Astrocyte (in vitro differentiated cells and primary cell): ENCODE results near the gene ALOX12. TPM values are rescaled to one million over a fixed set of nuclear protein-coding genes. Genes with fewer than 3 reads are reported as not detected.
"Not testable (repeated sequence)": the region's sequence is repeated elsewhere in the genome, so short reads cannot be mapped to it uniquely, and the experiment has no call there.

ENCODE experiments used
- DNase-seq: peaks from one replicate; pipeline ENCODE4 v3.0.0-alpha.2; 2010; ENCODE audit warnings: low read depth
- FAIRE-seq: peaks from 2 replicates; lab custom pipeline; 2011; peaks lifted over from hg19 to GRCh38; lab: Jason Lieb, UNC
- H2AFZ ChIP-seq: 2 replicates; pipeline ENCODE4 v1.6.0; 2012; ENCODE audit warnings: low read depth, low read length, inconsistent platforms
- H3K27ac ChIP-seq: 2 replicates; pipeline ENCODE4 v1.5.1; 2011; ENCODE audit warnings: low read depth, low read length, inconsistent platforms
- H3K27me3 ChIP-seq: 2 replicates; pipeline ENCODE4 v1.6.0; 2011; ENCODE audit warnings: low read length, inconsistent platforms; ENCODE audit not compliant: insufficient read depth
- H3K36me3 ChIP-seq: 2 replicates; pipeline ENCODE4 v1.5.1; 2011; ENCODE audit warnings: low read length, inconsistent platforms; ENCODE audit not compliant: insufficient read depth
- H3K4me1 ChIP-seq: 2 replicates; pipeline ENCODE4 v1.5.1; 2011; ENCODE audit warnings: low read length, inconsistent platforms; ENCODE audit not compliant: insufficient read depth
- H3K4me2 ChIP-seq: 2 replicates; pipeline ENCODE4 v1.6.0; 2012; ENCODE audit warnings: low read length, inconsistent platforms
- H3K4me3 ChIP-seq: 2 replicates; pipeline ENCODE4 v1.5.1; 2011; ENCODE audit warnings: low read depth, mild to moderate bottlenecking, low read length, inconsistent platforms; ENCODE audit not compliant: insufficient read depth
- H3K79me2 ChIP-seq: 2 replicates; pipeline ENCODE4 v1.6.0; 2012; ENCODE audit warnings: mild to moderate bottlenecking, low read length, inconsistent platforms; ENCODE audit not compliant: insufficient read depth
- H3K9ac ChIP-seq: 2 replicates; pipeline ENCODE4 v1.6.0; 2012; ENCODE audit warnings: mild to moderate bottlenecking, low read length, inconsistent platforms
- H3K9me3 ChIP-seq: 2 replicates; pipeline ENCODE4 v1.5.1; 2012; ENCODE audit warnings: low read depth, mild to moderate bottlenecking, low read length, inconsistent platforms; ENCODE audit not compliant: insufficient read depth
- H4K20me1 ChIP-seq: 2 replicates; pipeline ENCODE4 v1.6.0; 2012; ENCODE audit warnings: low read length, inconsistent platforms; ENCODE audit not compliant: insufficient read depth
- H3K27ac Mint-ChIP-seq: one replicate; pipeline ENCODE4 v1.8.0; 2021; ENCODE audit warnings: mild to moderate bottlenecking, mixed read lengths; ENCODE audit not compliant: unreplicated experiment
- H3K27me3 Mint-ChIP-seq: one replicate; pipeline ENCODE4 v1.8.0; 2021; ENCODE audit warnings: low read depth, mixed read lengths; ENCODE audit not compliant: unreplicated experiment
- H3K36me3 Mint-ChIP-seq: one replicate; pipeline ENCODE4 v1.8.0; 2021; ENCODE audit warnings: low read depth, mixed read lengths; ENCODE audit not compliant: unreplicated experiment
- H3K4me1 Mint-ChIP-seq: one replicate; pipeline ENCODE4 v1.8.0; 2021; ENCODE audit warnings: low read depth, mixed read lengths; ENCODE audit not compliant: unreplicated experiment
- H3K4me3 Mint-ChIP-seq: one replicate; pipeline ENCODE4 v1.8.0; 2021; ENCODE audit warnings: mild to moderate bottlenecking, moderate library complexity, mixed read lengths; ENCODE audit not compliant: unreplicated experiment
- H3K9me3 Mint-ChIP-seq: one replicate; pipeline ENCODE4 v1.8.0; 2021; ENCODE audit warnings: mild to moderate bottlenecking, mixed read lengths; ENCODE audit not compliant: unreplicated experiment
- CTCF ChIP-seq: IDR thresholded peaks from 2 replicates; pipeline ENCODE4 v1.5.1; 2011; ENCODE audit warnings: low read depth, mild to moderate bottlenecking, inconsistent platforms, low read length, moderate library complexity; ENCODE audit not compliant: insufficient read depth
- EZH2 ChIP-seq: IDR thresholded peaks from 2 replicates; pipeline ENCODE4 v1.6.1; 2012; ENCODE audit warnings: mild to moderate bottlenecking, low read length, inconsistent platforms; ENCODE audit not compliant: insufficient read depth
- total RNA-seq: library from RNA; stranded (reverse); gene quantifications from 2 replicates; pipeline ENCODE4 v1.2.1, GENCODE V29; 2021

Gene ALOX12
- total RNA-seq, 1 donor from 2014 or later: not detected

GRCh38 chr17:7045492-7046126 is 49.8 kb downstream of the ALOX12 start:
- peak; percentile 55 for DNase-seq
- peaks cover 17% of the 10 kb centered on the region for H3K4me1 ChIP-seq
- H3K36me3 Mint-ChIP-seq: no peaks in the 10 kb centered on the region
- no peak overlapping the region for H3K27ac Mint-ChIP-seq
- peaks cover 21% of the 10 kb centered on the region for H3K27me3 ChIP-seq
- no peak overlapping the region for H3K27ac ChIP-seq
- H3K27me3 Mint-ChIP-seq: peaks cover 39% of the 10 kb centered on the region
- FAIRE-seq: no peak
- H4K20me1 ChIP-seq: no peaks in the 10 kb centered on the region
- H3K4me3 ChIP-seq: no peak overlapping the region
- H3K79me2 ChIP-seq: no peaks in the 10 kb centered on the region
- peak overlapping the region; percentile 55 for H3K4me2 ChIP-seq
- H3K4me3 Mint-ChIP-seq: no peak overlapping the region
- no peak overlapping the region for H2AFZ ChIP-seq
- peak; percentile 91 for TF ChIP-seq CTCF
- no peak for TF ChIP-seq EZH2
- H3K4me1 Mint-ChIP-seq: peaks cover 6% of the 10 kb centered on the region
- H3K36me3 ChIP-seq: no peaks in the 10 kb centered on the region
- no peak overlapping the region for H3K9ac ChIP-seq
- no peaks in the 10 kb centered on the region for H3K9me3 Mint-ChIP-seq
- peaks cover 3% of the 10 kb centered on the region for H3K9me3 ChIP-seq

- no peak overlapping the region for H3K4me3 ChIP-seq
- no peaks in the 10 kb centered on the region for H3K9me3 Mint-ChIP-seq
- H3K36me3 Mint-ChIP-seq: no peaks in the 10 kb centered on the region
- DNase-seq: no peak
- peak overlapping the region; percentile 55 for H3K4me2 ChIP-seq
- FAIRE-seq: no peak
- H3K4me1 ChIP-seq: peaks cover 17% of the 10 kb centered on the region
- TF ChIP-seq EZH2 (no peak), CTCF (no peak)
- no peaks in the 10 kb centered on the region for H4K20me1 ChIP-seq
- no peak overlapping the region for H3K9ac ChIP-seq
- H3K27ac Mint-ChIP-seq: no peak overlapping the region
- peak overlapping the region; percentile 18 for H2AFZ ChIP-seq
- no peaks in the 10 kb centered on the region for H3K79me2 ChIP-seq
- peaks cover 3% of the 10 kb centered on the region for H3K9me3 ChIP-seq
- H3K4me3 Mint-ChIP-seq: peak overlapping the region; percentile 24
- H3K27me3 Mint-ChIP-seq: peaks cover 41% of the 10 kb centered on the region
- no peak overlapping the region for H3K27ac ChIP-seq
- H3K4me1 Mint-ChIP-seq: peaks cover 6% of the 10 kb centered on the region
- no peaks in the 10 kb centered on the region for H3K36me3 ChIP-seq
- H3K27me3 ChIP-seq: peaks cover 21% of the 10 kb centered on the region
These were observed 50.4 kb downstream of the ALOX12 start for GRCh38 chr17:7046127-7046724.

- H3K79me2 ChIP-seq, H3K4me3 Mint-ChIP-seq, H3K9ac ChIP-seq, H3K4me3 ChIP-seq, H4K20me1 ChIP-seq, FAIRE-seq, H3K36me3 ChIP-seq, H3K27ac ChIP-seq, H3K36me3 Mint-ChIP-seq, DNase-seq, H3K27ac Mint-ChIP-seq, H3K9me3 ChIP-seq, H3K4me1 Mint-ChIP-seq, H3K9me3 Mint-ChIP-seq: not testable (repeated sequence)
- Histone ChIP-seq H3K4me2 (peak overlapping the region; percentile 55), H3K27me3 (peaks cover 21% of the 10 kb centered on the region), H2AFZ (peak overlapping the region; percentile 18), H3K4me1 (peaks cover 17% of the 10 kb centered on the region)
- H3K27me3 Mint-ChIP-seq: peaks cover 34% of the 10 kb centered on the region
These were observed 51.0 kb downstream of the ALOX12 start for GRCh38 chr17:7046725-7047397.
